Vagina (tissue), 2 donors: Measurements from ENCODE around the gene WTAP. TPM values are rescaled to one million over a fixed set of nuclear protein-coding genes. Genes with fewer than 3 reads are reported as not detected.
A peak's percentile ranks its signal among the peaks of the same experiment; 100 is the strongest.
"Not testable (repeated sequence)": the region's sequence is repeated elsewhere in the genome, so short reads cannot be mapped to it uniquely, and the experiment has no call there.

Source experiments
- DNase-seq, 2 donors: peaks; one replicate each; pipeline ENCODE4 v3.0.0-alpha.2; 2017; ENCODE audit errors: extremely low spot score in 2 of 2
- H3K27ac ChIP-seq: fragments of 200-600 bp; sonication (generic); one replicate; pipeline ENCODE4 v1.5.1; 2019
- H3K27me3 ChIP-seq: fragments of 200-600 bp; sonication (generic); one replicate; pipeline ENCODE4 v1.5.1; 2019
- H3K36me3 ChIP-seq, 2 donors: fragments of 200-600 bp; sonication (generic); one replicate each; pipeline ENCODE4 v1.5.1; 2017 to 2019
- H3K4me1 ChIP-seq: fragments of 200-600 bp; sonication (generic); one replicate; pipeline ENCODE4 v1.5.1; 2019
- H3K4me3 ChIP-seq, 2 donors: fragments of 200-600 bp; sonication (generic); 1 replicate in 1 of 2; 2 replicates in 1 of 2; pipeline ENCODE4 v1.5.1; 2016 to 2019
- H3K9me3 ChIP-seq: fragments of 200-600 bp; sonication (generic); one replicate; pipeline ENCODE4 v1.5.1; 2019
- POLR2A ChIP-seq, 2 donors: fragments of 450-650 bp; IDR thresholded peaks; one replicate each; pipeline ENCODE4 v1.6.1; 2017; ENCODE audit warnings: antibody characterized with exemption in 2 of 2, mild to moderate bottlenecking in 2 of 2, moderate library complexity in 2 of 2
- POLR2AphosphoS5 ChIP-seq, 2 donors: sonication (generic); formaldehyde crosslinking; IDR thresholded peaks; one replicate each; pipeline ENCODE4 v1.9.0; 2017; ENCODE audit warnings: antibody characterized with exemption in 2 of 2, mild to moderate bottlenecking in 2 of 2, low read depth in 1 of 2; ENCODE audit not compliant: insufficient read depth in 1 of 2
- intact Hi-C: fragments of 100-400 bp; cut with DNase I; formaldehyde crosslinking; loops from one replicate; pipeline ENCODE4 v1.15.1; 2023
- total RNA-seq: library from RNA; depleted of rRNA; stranded (reverse); fragments of >200 nt; gene quantifications from one replicate; pipeline ENCODE4 v1.2.3, GENCODE V29; 2016
- TF ChIP-seq, protein P1 (sequence below), 3 experiments: fragments of 450-650 bp in 2 of 3; fragments of 200-600 bp in 1 of 3; sonication (generic) in 1 of 3; IDR thresholded peaks; one replicate each; pipeline ENCODE4 v1.5.1; 2017 to 2019; ENCODE audit warnings: antibody characterized with exemption in 3 of 3, mild to moderate bottlenecking in 2 of 3, moderate library complexity in 2 of 3

Gene WTAP
- total RNA-seq, 1 donor from 2014 or later = 85.0 TPM

DNA sequence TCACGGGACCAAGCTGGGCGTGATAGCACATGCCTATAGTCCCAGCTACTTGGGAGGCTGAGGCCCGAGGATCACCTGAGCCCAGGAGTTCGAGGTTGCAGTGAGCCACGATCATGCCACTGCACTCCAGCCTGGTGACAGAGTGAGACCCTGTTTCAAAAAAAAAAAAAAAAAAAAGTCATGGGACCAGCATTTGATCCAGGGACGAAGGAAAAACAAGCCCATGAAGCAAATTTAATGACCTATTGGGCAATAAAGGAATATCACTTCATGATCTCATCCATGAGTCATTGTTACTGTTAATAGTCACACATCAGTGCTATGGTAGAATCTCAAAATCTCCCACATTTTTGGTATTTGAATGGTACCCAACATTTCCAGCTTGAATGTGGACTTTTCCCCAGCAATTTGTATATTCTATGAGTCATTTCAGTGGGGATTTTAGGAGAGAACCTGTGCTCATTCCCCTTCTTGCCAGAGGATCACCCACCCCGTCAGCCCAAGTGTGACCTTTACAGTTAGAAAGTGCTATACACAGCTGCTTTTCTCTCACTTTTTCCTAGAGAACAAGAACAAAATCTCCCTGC lies 25.8 kb upstream of the WTAP start:
- DNase-seq = no peak
- no peaks in the 10 kb centered on the region for H3K9me3 ChIP-seq

DNA sequence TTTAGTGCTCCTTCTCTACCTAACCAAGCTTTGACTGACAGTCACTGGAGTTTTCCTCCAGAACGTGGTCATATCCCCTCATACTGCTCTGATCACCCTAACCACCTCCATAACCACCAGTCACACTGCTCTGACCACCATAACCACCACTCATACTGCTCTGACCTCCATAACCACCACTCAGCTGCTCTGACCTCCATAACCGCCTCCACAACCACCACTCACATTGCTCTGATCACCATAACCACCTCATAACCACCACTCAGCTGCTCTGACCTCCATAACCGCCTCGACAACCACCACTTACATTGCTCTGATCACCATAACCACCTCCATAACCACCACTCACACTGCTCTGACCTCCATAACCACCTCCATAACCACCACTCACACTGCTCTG lies 16.7 kb upstream of the WTAP start:
- H3K27me3 ChIP-seq, intact Hi-C loops: not testable (repeated sequence)

More for the DNA sequence above, 25.8 kb upstream of the WTAP start:
- Histone ChIP-seq H3K4me3 (no peak overlapping the region), H3K27ac (peak overlapping the region; percentile 93), H3K27me3 (no peaks in the 10 kb centered on the region), H3K36me3 (no peaks in the 10 kb centered on the region), H3K4me1 (peaks cover 15% of the 10 kb centered on the region)
- TF ChIP-seq POLR2A (IDR thresholded peaks at IDR 0.05) (no peak), POLR2AphosphoS5 (IDR thresholded peaks at IDR 0.05; ENCODE audit: insufficient read depth in 1 of 2, low read depth in 1 of 2) (peak; percentile 79 to 94)
- TF ChIP-seq, protein P1, sequence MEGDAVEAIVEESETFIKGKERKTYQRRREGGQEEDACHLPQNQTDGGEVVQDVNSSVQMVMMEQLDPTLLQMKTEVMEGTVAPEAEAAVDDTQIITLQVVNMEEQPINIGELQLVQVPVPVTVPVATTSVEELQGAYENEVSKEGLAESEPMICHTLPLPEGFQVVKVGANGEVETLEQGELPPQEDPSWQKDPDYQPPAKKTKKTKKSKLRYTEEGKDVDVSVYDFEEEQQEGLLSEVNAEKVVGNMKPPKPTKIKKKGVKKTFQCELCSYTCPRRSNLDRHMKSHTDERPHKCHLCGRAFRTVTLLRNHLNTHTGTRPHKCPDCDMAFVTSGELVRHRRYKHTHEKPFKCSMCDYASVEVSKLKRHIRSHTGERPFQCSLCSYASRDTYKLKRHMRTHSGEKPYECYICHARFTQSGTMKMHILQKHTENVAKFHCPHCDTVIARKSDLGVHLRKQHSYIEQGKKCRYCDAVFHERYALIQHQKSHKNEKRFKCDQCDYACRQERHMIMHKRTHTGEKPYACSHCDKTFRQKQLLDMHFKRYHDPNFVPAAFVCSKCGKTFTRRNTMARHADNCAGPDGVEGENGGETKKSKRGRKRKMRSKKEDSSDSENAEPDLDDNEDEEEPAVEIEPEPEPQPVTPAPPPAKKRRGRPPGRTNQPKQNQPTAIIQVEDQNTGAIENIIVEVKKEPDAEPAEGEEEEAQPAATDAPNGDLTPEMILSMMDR (IDR thresholded peaks at IDR 0.05) = no peak
- intact Hi-C loops = loop anchor here (2.0 kb wide), 1 partner anchor 15 kb away; no protein-coding TSS in a partner anchor

DNA sequence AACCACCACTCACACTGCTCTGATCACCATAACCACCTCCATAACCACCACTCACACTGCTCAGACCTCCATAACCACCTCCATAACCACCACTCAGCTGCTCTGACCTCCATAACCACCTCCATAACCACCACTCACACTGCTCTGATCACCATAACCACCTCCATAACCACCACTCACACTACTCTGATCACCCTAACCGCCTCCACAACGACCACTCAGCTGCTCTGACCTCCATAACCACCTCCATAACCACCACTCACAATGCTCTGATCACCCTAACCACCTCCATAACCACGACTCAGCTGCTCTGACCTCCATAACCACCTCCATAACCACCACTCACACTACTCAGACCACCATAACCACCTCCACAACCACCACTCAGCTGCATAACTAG lies 14.9 kb upstream of the WTAP start:
- H3K4me3 ChIP-seq, DNase-seq, H3K27me3 ChIP-seq, H3K36me3 ChIP-seq, H3K9me3 ChIP-seq, intact Hi-C loops, H3K27ac ChIP-seq: not testable (repeated sequence)
- H3K4me1 ChIP-seq = peaks cover 30% of the 10 kb centered on the region

More for the DNA sequence above, 16.7 kb upstream of the WTAP start:
- not testable (repeated sequence) for H3K27ac ChIP-seq, H3K9me3 ChIP-seq, DNase-seq, H3K4me3 ChIP-seq, H3K36me3 ChIP-seq
- peaks cover 15% of the 10 kb centered on the region for H3K4me1 ChIP-seq

DNA sequence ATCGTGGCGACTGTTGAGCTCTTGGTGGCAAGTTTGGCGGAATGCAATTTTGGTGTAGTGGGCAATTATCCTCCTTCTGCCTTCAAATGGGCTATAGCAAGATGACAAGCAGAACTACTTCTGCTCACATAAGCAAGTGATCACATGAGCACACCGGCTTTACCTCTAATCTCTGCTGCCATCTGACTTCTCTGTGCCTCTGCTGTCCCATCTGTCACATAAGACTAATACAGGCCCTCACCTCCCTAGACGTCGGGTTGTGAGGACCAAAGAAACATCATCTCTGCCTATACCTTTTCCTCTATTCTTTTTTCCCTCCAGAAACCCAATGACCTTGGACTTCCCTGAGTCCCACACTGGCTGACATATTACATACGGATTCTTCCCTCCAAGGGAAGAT lies 13.3 kb upstream of the WTAP start:
- Histone ChIP-seq H3K27ac (peak overlapping the region; percentile 87), H3K4me3 (no peak overlapping the region), H3K27me3 (no peaks in the 10 kb centered on the region), H3K36me3 (no peaks in the 10 kb centered on the region), H3K4me1 (peaks cover 31% of the 10 kb centered on the region), H3K9me3 (no peaks in the 10 kb centered on the region)
- no peak for DNase-seq
- intact Hi-C loops = no loop called here
- TF ChIP-seq POLR2AphosphoS5 (IDR thresholded peaks at IDR 0.05; ENCODE audit: insufficient read depth in 1 of 2, low read depth in 1 of 2) (no peak), POLR2A (IDR thresholded peaks at IDR 0.05) (no peak)

DNA sequence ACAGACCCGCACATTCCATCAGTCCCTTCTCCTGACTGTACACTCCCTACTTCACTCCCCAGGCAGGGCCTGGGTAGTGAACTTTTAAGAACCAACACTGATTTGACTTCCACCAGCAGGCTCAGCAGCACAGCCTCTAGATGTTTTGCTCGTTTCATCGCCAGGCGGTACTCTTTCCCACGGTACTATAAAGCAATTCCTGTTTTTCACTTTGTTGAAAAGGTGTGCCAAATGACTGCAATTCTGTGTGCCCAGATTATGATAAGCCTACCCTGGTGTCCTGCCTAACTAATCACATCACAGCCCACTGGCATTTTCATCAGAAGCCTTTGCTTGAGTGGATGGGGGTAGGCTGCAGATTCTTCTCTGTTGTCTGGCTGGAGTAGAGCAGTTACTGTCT lies 12.9 kb upstream of the WTAP start:
- no peak for DNase-seq
- H3K4me3 ChIP-seq = no peak overlapping the region
- peak overlapping the region; percentile 87 for H3K27ac ChIP-seq
- H3K4me1 ChIP-seq = peaks cover 31% of the 10 kb centered on the region
- no peaks in the 10 kb centered on the region for H3K9me3 ChIP-seq
- H3K27me3 ChIP-seq = no peaks in the 10 kb centered on the region
- no peaks in the 10 kb centered on the region for H3K36me3 ChIP-seq
- intact Hi-C loops = no loop called here
- TF ChIP-seq POLR2AphosphoS5 (IDR thresholded peaks at IDR 0.05; ENCODE audit: insufficient read depth in 1 of 2, low read depth in 1 of 2) (no peak), POLR2A (IDR thresholded peaks at IDR 0.05) (no peak)
- TF ChIP-seq, protein P1 (IDR thresholded peaks at IDR 0.05) = no peak

DNA sequence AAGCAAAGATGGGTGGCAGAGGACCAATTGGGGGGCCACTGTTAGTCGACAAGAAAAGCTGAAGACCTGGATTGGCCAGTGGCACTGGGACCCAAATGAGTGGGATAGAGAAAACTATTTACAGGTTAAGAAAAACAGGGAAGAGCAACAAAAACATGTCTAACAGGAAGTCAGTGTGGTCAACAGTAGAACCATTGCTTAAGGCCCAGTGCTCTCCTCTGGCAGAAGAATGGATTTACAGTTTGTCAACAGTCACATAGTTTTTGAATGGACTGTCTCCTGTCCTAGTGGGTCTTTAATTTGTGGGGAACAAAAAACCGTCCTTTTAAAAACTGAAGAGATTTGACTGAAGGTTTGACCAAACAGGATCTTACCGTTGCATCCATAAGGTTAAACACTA lies 12.1 kb upstream of the WTAP start:
- Histone ChIP-seq H3K36me3 (no peaks in the 10 kb centered on the region), H3K27ac (peak overlapping the region; percentile 87), H3K4me3 (no peak overlapping the region), H3K27me3 (no peaks in the 10 kb centered on the region), H3K9me3 (no peaks in the 10 kb centered on the region), H3K4me1 (peaks cover 31% of the 10 kb centered on the region)
- intact Hi-C loops = no loop called here
- TF ChIP-seq, protein P1 (IDR thresholded peaks at IDR 0.05) = no peak
- no peak for TF ChIP-seq POLR2AphosphoS5 (IDR thresholded peaks at IDR 0.05; ENCODE audit: insufficient read depth in 1 of 2, low read depth in 1 of 2)
- no peak for TF ChIP-seq POLR2A (IDR thresholded peaks at IDR 0.05)
- no peak for DNase-seq
